ENCODE data around the gene SNPH.

- TF ChIP-seq ZNF274 (IDR thresholded peaks at IDR 0.05; ENCODE audit: low read depth, low read length) (no peak), SUZ12 (IDR thresholded peaks at IDR 0.05; ENCODE audit: extremely low read depth, insufficient read depth, insufficient read length) (no peak)
These were observed 53.0 kb downstream of the SNPH start for GRCh38 chr20:1319051-1319450.
